Gastrocnemius medialis (tissue), 4 donors: ENCODE data around the gene TSPYL6.

Experiments
- CTCF ChIP-seq, 5 experiments: fragments of 450-650 bp in 3 of 5; fragments of 200-600 bp in 2 of 5; sonication (generic) in 2 of 5; IDR thresholded peaks in 4 of 5; conservative IDR thresholded peaks in 1 of 5; 1 replicate in 4 of 5; 2 replicates in 1 of 5; pipeline ENCODE4 v1.5.1; 2016 to 2019; ENCODE audit warnings: antibody characterized with exemption in 5 of 5, mild to moderate bottlenecking in 3 of 5, moderate library complexity in 3 of 5
- POLR2A ChIP-seq, 2 donors: fragments of 450-650 bp; IDR thresholded peaks; one replicate each; pipeline ENCODE4 v1.6.1; 2017; ENCODE audit warnings: antibody characterized with exemption in 2 of 2, mild to moderate bottlenecking in 2 of 2, moderate library complexity in 2 of 2

GRCh38 chr2:54290356-54291025 is 34.5 kb upstream of the TSPYL6 start:
- TF ChIP-seq CTCF (IDR thresholded peaks at IDR 0.05 in 4 of 5, conservative IDR thresholded peaks at IDR 0.05 in 1 of 5): no peak
- TF ChIP-seq POLR2A (IDR thresholded peaks at IDR 0.05): no peak
